Heart right ventricle (tissue), 16 donors: Measurements from ENCODE around the gene TLE5. TPM values are rescaled to one million over a fixed set of nuclear protein-coding genes. Genes with fewer than 3 reads are reported as not detected.

Experiments
- ATAC-seq, 8 donors: fragments of 200-7000 bp; cut with Tn5 transposase; one replicate each; pipeline ENCODE4 v1.9.1; 2020; ENCODE audit warnings: mild to moderate bottlenecking in 8 of 8, moderate library complexity in 8 of 8, moderate number of reproducible peaks in 1 of 8
- DNase-seq, 2 donors: peaks; one replicate each; pipeline ENCODE4 v3.0.0-alpha.2; 2020
- H3K27ac ChIP-seq, 10 donors: fragments of 200-600 bp; sonication (generic) in 2 of 10; one replicate each; pipeline versions ENCODE4 v1.5.0 to v1.8.0; 2020 to 2022; ENCODE audit warnings: mild to moderate bottlenecking in 3 of 10
- H3K27me3 ChIP-seq, 7 donors: fragments of 200-600 bp; one replicate each; pipeline ENCODE4 v1.8.0; 2021 to 2022; ENCODE audit warnings: mild to moderate bottlenecking in 2 of 7
- H3K36me3 ChIP-seq, 9 donors: fragments of 200-600 bp; sonication (generic) in 1 of 9; one replicate each; pipeline versions ENCODE4 v1.5.0 to v1.8.0; 2020 to 2022; ENCODE audit warnings: mild to moderate bottlenecking in 2 of 9
- H3K4me1 ChIP-seq, 9 donors: fragments of 200-600 bp; sonication (generic) in 1 of 9; one replicate each; pipeline versions ENCODE4 v1.5.0 to v1.8.0; 2020 to 2022; ENCODE audit warnings: mild to moderate bottlenecking in 4 of 9
- H3K4me3 ChIP-seq, 10 donors: fragments of 200-600 bp; sonication (generic) in 2 of 10; one replicate each; pipeline versions ENCODE4 v1.5.0 to v1.8.0; 2020 to 2022; ENCODE audit warnings: mild to moderate bottlenecking in 7 of 10, moderate library complexity in 2 of 10
- H3K9me3 ChIP-seq, 11 donors: fragments of 200-600 bp in 10 of 11; sonication (generic) in 2 of 11; one replicate each; pipeline versions ENCODE4 v1.5.0 to v1.8.0; 2013 to 2022; ENCODE audit warnings: mild to moderate bottlenecking in 2 of 11, control low read depth in 1 of 11, moderate library complexity in 1 of 11
- WGBS, 2 donors: extraction: QIAGEN DNeasy Blood & Tissue Kit; methylation state at CpG; one replicate each; pipeline ENCODE4 v1.1.7; 2013; ENCODE audit warnings: inconsistent platforms in 1 of 2; 5-methylcytosine and 5-hydroxymethylcytosine counted together
- intact Hi-C, 10 donors: fragments of 100-400 bp; cut with DNase I; formaldehyde crosslinking; loops; one replicate each; pipeline versions ENCODE4 v1.11.1 to v1.14.2; 2022
- polyA plus RNA-seq, 2 donors: library from polyadenylated mRNA; stranded (reverse); fragments of 200-250 nt; gene quantifications; one replicate each; pipeline ENCODE4 v1.2.3, GENCODE V29; 2013
- total RNA-seq, 10 donors: library from RNA; stranded (reverse); fragmentation: NEBNext Ultra II Directional in 3 of 10; extraction: Animal tissue kit (Norgen Biotek cat#: 25700) in 3 of 10; gene quantifications; one replicate each; pipeline versions ENCODE4 v1.2.1 to v1.2.4, GENCODE V29; 2021 to 2023
- TF ChIP-seq, protein P1 (sequence below), 9 donors: fragments of 200-600 bp; sonication (generic) in 2 of 9; IDR thresholded peaks; one replicate each; pipeline versions ENCODE4 v1.5.0 to v1.8.0; 2021 to 2022; ENCODE audit warnings: antibody characterized with exemption in 9 of 9, mild to moderate bottlenecking in 5 of 9, moderate library complexity in 1 of 9
- donor health status: Arrhythmogenic right ventricular cardiomyopathy.
- donor health status: ischemic (EF 13 %, LVEDD 7.1; RV severe dilation, severe dysfunction).
- donor health status: healthy with polysubstance abuse.
- donor health status: DM: no; HTN: yes; CAD: no.
- donor health status: DM: no; HTN: no; CAD: no.
- donor health status: ischemic (EF 25% LVEDD 6.9; RV normal size, moderate dysfunction).
- donor health status: ischemic (EF 25% LVEDD 5.7; RV mildly dilated, moderate dysfunction).
- donor health status: healthy.
- donor health status: DM: yes; HTN: yes; CAD: no.
- donor health status: Ischemic cardiomyopathy.
- donor health status: ischemic (EF 35%, LVEDD 5.7; RV mildly dilated, moderate dysfunction).
- donor health status: nonischemic (EF 11% LVEDD 7.7; RV severe dilation, severe dysfunction).
- donor health status: DM: yes; HTN: yes; CAD: no.
- donor health status: PGD.
- donor health status: ischemic (EF 29% LVEDD 5.4; RV normal size, mild dysfunction).
- donor health status: nonischemic (EF 23%, LVEDD 6.1; RV moderate dilation, normal function).

Gene TLE5
- total and polyA plus RNA-seq, 12 donors = 653 to 1,254 (median 758) TPM

DNA sequence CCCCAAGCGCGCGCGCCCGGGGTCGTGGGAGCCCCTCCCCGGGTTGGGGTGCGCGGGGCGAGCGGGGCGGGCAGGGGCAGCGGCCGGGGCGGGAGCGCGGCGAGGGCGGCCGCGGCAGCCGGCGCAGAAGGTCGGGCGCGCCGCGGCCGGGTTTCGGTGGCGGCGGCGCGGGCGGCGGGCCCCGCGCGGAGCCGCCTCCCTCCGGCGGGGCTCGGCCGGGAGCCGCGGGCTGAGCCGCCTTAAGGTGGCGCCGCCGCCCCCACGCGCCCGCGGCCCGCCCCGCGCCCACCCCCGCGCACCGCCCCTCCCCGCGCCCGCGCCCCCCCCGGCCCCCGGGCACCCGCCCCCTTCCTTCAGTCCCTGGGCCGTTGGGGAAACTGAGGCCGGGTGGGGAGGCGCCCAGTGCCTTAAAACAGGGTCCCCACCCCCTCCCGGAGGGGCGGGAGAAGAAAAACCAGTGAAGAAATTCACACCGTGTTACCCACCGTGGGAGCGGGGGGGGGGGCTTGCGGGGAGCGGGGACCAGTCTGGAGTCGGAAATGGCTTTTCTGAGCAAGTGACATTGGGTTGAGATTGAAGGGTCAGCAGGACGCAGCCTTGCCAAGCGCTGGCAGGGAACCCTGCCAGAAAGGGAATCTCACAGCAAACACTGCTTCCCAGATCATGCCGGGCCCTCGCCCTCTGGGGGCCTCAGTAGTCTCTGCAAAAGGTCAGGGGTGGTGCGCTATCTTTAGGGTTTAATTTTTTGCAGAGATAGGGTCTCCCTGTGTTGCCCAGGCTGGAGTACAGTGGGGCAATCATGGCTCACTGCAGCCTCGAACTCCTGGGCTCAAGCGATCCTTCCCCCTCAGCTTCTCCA lies 33.0 kb downstream of the TLE5 start, which contains the start of gene TLE2:
TSS of gene TLE2 (minus strand) at position 216 of the 859 bp plus-strand sequence. CDS start 376 bp downstream, outside the sequence.
- intact Hi-C loops = loop anchor here in 2 of 10 donors (2.0 to 10.0 kb wide), 2 partner anchors 46 to 54 kb away; partner anchors contain the start of gene TLE6 (in 1 of the 2)
- Histone ChIP-seq H3K9me3 (no peaks in the 10 kb centered on the region), H3K4me3 (peak within 1 kb of the TSS; percentile 59 to 80 (median 69)), H3K27me3 (peaks cover 0 to 59% (median 0%) of the 10 kb centered on the region in 7 donors), H3K27ac (peak within 1 kb of the TSS in 8 of 10 donors; percentile 30 to 85 (median 66)), H3K4me1 (peaks cover 0 to 22% (median 13%) of the 10 kb centered on the region in 9 donors), H3K36me3 (peaks cover 0 to 6% (median 0%) of the 10 kb centered on the region in 9 donors)
- 3 to 8% methylated on average over 19 to 83 of the region's 85 CpGs for WGBS, 2 donors
- DNase-seq = no peak
- peak in 5 of 8 donors; percentile 40 to 68 (median 44) for ATAC-seq
- TF ChIP-seq, protein P1, sequence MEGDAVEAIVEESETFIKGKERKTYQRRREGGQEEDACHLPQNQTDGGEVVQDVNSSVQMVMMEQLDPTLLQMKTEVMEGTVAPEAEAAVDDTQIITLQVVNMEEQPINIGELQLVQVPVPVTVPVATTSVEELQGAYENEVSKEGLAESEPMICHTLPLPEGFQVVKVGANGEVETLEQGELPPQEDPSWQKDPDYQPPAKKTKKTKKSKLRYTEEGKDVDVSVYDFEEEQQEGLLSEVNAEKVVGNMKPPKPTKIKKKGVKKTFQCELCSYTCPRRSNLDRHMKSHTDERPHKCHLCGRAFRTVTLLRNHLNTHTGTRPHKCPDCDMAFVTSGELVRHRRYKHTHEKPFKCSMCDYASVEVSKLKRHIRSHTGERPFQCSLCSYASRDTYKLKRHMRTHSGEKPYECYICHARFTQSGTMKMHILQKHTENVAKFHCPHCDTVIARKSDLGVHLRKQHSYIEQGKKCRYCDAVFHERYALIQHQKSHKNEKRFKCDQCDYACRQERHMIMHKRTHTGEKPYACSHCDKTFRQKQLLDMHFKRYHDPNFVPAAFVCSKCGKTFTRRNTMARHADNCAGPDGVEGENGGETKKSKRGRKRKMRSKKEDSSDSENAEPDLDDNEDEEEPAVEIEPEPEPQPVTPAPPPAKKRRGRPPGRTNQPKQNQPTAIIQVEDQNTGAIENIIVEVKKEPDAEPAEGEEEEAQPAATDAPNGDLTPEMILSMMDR (IDR thresholded peaks at IDR 0.05) = no peak

DNA sequence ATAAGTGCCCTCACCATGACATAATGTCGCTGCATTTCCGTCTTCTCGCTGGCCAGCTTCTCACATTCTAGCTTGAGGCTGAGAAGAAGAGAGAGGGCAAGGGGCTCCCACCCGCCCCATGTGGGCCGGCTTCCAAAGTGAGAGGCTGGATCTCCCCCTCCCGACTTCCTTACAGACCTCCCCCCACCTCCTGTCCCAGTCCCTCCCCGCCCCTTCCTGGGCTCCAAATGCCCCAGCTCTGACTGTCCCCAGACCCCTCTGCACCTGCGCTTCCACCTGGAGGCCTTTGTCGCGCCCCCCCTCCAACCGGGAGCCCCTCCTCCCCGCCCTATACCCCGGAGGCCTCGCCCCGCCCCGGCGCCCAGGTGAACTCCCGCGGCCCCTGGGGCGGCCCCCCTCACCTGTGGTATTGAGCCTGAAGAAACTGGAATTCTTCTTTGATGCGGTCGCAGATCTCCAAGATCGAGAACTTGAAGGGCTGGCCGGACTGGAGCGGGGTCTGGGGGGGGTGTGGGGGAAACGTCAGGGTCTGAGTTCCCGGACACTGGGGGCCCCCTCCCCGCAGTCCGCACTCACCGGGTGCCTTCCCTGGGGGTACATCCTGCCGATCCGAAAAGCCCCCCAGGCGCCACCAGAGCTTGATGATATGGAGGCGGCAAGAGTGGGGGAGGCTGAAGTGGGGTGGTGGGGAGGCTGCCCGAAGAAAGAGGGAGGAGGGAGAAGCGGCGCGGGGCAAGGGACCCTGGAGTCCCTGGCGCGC lies 33.8 kb downstream of the TLE5 start:
- intact Hi-C loops = loop anchor here in 2 of 10 donors (2.0 to 10.0 kb wide), 2 partner anchors 46 to 54 kb away; partner anchors contain the start of gene TLE6 (in 1 of the 2)
- 5 to 6% methylated on average over 35 to 40 of the region's 40 CpGs for WGBS, 2 donors

DNA sequence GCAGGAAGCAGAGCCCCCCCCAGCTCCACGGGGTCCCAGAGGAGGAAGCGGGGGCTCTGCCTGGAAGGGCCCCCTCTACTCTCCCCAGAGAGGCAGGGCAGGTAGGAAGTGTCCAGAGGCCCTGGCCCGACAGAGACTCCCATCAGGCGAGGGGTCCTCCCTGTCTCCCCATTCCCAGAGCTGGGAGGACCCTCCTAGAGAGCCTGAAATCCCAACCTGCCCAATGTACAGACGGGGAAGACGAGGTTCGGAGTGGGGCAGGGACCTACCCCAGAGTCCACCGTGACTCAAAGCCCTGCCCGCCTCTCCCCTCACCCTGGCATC lies 34.4 kb downstream of the TLE5 start:
- no peaks in the 10 kb centered on the region for H3K9me3 ChIP-seq
- TF ChIP-seq, protein P1 (IDR thresholded peaks at IDR 0.05) = no peak
- WGBS, 2 donors = 73 to 76% methylated on average over 9 of the region's 9 CpGs
- H3K4me3 ChIP-seq = peak overlapping the region in 8 of 10 donors; percentile 59 to 80 (median 69)
- intact Hi-C loops = loop anchor here in 2 of 10 donors (2.0 to 10.0 kb wide), 2 partner anchors 45 to 53 kb away; partner anchors contain the start of gene TLE6 (in 1 of the 2)
- H3K4me1 ChIP-seq = peaks cover 0 to 19% (median 12%) of the 10 kb centered on the region in 9 donors
- DNase-seq (no peak), ATAC-seq (peak in 5 of 8 donors; percentile 9 to 31 (median 22))
- H3K36me3 ChIP-seq = peaks cover 0 to 6% (median 0%) of the 10 kb centered on the region in 9 donors
- H3K27ac ChIP-seq = peak overlapping the region in 3 of 10 donors; percentile 26 to 55 (median 37)
- peaks cover 0 to 62% (median 0%) of the 10 kb centered on the region in 7 donors for H3K27me3 ChIP-seq

More for the DNA sequence above, 33.8 kb downstream of the TLE5 start:
- Histone ChIP-seq H3K4me1 (peaks cover 0 to 19% (median 12%) of the 10 kb centered on the region in 9 donors), H3K9me3 (no peaks in the 10 kb centered on the region), H3K27ac (peak overlapping the region in 8 of 10 donors; percentile 30 to 85 (median 66)), H3K4me3 (peak overlapping the region; percentile 59 to 80 (median 69)), H3K36me3 (peaks cover 0 to 6% (median 0%) of the 10 kb centered on the region in 9 donors), H3K27me3 (peaks cover 0 to 62% (median 0%) of the 10 kb centered on the region in 7 donors)
- TF ChIP-seq, protein P1 (IDR thresholded peaks at IDR 0.05) = no peak
- DNase-seq = no peak
- ATAC-seq = peak in 5 of 8 donors; percentile 11 to 16 (median 15)
